ENCODE results near the gene ACAD9. TPM values are rescaled to one million over a fixed set of nuclear protein-coding genes. Genes with fewer than 3 reads are reported as not detected.

Gene ACAD9
- polyA plus RNA-seq, 1 of the 3 experiments (the other 2 are of a cell fraction), result 41.9 TPM

DNA sequence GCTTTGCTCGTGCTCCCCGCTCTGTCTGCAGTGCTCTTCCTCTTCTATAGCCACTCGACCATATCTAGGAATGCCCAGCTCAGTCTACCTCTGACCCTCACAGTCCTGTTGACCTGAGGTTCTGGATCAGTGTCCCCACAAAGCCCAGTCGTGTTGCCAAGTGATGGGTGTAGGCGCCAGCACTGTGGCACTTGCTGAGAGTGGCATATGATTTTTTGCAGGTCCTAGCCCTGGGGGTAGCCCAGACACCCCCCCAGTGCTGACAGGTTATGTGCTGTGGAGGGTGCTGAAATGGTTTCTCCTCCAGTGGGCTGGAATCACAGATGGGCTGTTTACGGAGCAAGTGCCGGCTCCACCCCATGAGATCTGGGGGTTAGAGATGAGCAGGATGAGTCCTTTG lies 32.5 kb downstream of the ACAD9 start:
- DNase-seq, result no peak
- Histone ChIP-seq H3K27ac (ENCODE audit: low read depth in 2 of 2, low read length in 1 of 2) (no peak overlapping the region), H3K36me3 (replicated peaks in 1 of 2; ENCODE audit: control insufficient read depth in 1 of 2, insufficient read depth in 2 of 2, low read length in 1 of 2) (peaks cover 11 to 84% of the 10 kb centered on the region in 2 experiments), H3K4me2 (no peak overlapping the region), H3F3A (replicated peaks; ENCODE audit: insufficient read depth) (no peaks in the 10 kb centered on the region), H3K4me3 (ENCODE audit: low read depth in 2 of 2, low read length in 1 of 2) (no peak overlapping the region), H3K9me2 (no peaks in the 10 kb centered on the region), H3K9me3 (no peaks in the 10 kb centered on the region), H4K20me1 (ENCODE audit: insufficient read depth) (no peaks in the 10 kb centered on the region), H2AFZ (ENCODE audit: low read depth) (no peak overlapping the region), H3K27me3 (ENCODE audit: insufficient read depth) (no peaks in the 10 kb centered on the region), H3K4me1 (ENCODE audit: control insufficient read depth in 1 of 2, insufficient read depth in 2 of 2, low read depth in 1 of 2, low read length in 1 of 2) (no peaks in the 10 kb centered on the region), H3K79me2 (ENCODE audit: insufficient read depth) (no peaks in the 10 kb centered on the region), H3K9ac (no peak overlapping the region)
- 92% methylated on average over 7 of the region's 7 CpGs for WGBS (ENCODE audit: low lambda C conversion rate)
- ChIA-PET POLR2A (no interaction called here), CTCF (no interaction called here)
- TF ChIP-seq, protein P1, sequence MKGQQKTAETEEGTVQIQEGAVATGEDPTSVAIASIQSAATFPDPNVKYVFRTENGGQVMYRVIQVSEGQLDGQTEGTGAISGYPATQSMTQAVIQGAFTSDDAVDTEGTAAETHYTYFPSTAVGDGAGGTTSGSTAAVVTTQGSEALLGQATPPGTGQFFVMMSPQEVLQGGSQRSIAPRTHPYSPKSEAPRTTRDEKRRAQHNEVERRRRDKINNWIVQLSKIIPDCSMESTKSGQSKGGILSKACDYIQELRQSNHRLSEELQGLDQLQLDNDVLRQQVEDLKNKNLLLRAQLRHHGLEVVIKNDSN (IDR thresholded peaks at IDR 0.05; ENCODE audit: borderline replicate concordance, low read depth), result no peak
- TF ChIP-seq FOXJ3 (CRISPR knock-in tag; IDR thresholded peaks at IDR 0.05) (no peak), RFX5 (IDR thresholded peaks at IDR 0.05; ENCODE audit: low read length) (no peak), ELF1 (IDR thresholded peaks at IDR 0.05) (no peak), MEF2A (IDR thresholded peaks at IDR 0.05; ENCODE audit: borderline replicate concordance, low read depth) (no peak), NRF1 (IDR thresholded peaks at IDR 0.05; ENCODE audit: low read depth, low read length) (no peak), POLR2AphosphoS5 (IDR thresholded peaks at IDR 0.05; ENCODE audit: low read depth, low read length) (no peak), JUND (IDR thresholded peaks at IDR 0.05) (no peak), EZH2phosphoT487 (IDR thresholded peaks at IDR 0.05; ENCODE audit: borderline replicate concordance, low read depth) (no peak)
- TF ChIP-seq, protein P2, sequence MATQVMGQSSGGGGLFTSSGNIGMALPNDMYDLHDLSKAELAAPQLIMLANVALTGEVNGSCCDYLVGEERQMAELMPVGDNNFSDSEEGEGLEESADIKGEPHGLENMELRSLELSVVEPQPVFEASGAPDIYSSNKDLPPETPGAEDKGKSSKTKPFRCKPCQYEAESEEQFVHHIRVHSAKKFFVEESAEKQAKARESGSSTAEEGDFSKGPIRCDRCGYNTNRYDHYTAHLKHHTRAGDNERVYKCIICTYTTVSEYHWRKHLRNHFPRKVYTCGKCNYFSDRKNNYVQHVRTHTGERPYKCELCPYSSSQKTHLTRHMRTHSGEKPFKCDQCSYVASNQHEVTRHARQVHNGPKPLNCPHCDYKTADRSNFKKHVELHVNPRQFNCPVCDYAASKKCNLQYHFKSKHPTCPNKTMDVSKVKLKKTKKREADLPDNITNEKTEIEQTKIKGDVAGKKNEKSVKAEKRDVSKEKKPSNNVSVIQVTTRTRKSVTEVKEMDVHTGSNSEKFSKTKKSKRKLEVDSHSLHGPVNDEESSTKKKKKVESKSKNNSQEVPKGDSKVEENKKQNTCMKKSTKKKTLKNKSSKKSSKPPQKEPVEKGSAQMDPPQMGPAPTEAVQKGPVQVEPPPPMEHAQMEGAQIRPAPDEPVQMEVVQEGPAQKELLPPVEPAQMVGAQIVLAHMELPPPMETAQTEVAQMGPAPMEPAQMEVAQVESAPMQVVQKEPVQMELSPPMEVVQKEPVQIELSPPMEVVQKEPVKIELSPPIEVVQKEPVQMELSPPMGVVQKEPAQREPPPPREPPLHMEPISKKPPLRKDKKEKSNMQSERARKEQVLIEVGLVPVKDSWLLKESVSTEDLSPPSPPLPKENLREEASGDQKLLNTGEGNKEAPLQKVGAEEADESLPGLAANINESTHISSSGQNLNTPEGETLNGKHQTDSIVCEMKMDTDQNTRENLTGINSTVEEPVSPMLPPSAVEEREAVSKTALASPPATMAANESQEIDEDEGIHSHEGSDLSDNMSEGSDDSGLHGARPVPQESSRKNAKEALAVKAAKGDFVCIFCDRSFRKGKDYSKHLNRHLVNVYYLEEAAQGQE (IDR thresholded peaks at IDR 0.05; ENCODE audit: low read depth, low read length), result no peak

DNA sequence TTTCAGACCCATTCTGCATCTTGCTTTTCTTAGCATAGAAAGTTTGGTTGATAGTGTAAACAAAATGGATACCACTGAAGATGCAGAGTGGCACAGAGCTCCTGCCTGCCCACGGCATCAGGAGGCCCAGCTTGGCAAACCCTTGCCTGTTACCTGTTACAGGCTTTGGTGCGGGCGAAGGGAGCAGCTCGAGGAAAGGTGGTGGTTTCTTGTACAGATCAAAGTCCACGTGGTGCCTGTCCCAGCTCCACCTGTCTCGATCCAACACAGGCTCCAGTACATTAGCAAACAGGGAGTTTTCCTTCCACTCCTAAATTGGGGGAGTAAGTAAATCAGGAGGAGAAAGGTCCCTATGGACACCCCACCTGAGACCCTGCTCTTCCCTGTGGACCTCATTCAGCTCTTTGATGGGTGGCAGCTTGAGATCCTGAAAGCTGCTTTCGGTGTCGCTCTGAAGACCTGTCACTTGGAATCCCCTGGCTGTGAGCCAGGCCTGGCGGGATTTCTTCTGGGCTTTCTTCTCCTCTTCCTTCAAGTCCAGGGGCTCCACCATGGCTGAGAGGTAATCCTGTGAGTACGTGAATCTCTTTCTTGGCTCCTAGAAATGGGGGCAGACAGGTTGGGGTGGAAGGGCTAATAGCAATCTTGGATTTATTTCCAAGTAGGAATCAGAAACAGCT lies 35.7 kb downstream of the ACAD9 start:
- Histone ChIP-seq H3K4me3 (ENCODE audit: low read depth in 2 of 2, low read length in 1 of 2) (no peak overlapping the region), H2AFZ (ENCODE audit: low read depth) (no peak overlapping the region), H3K27ac (ENCODE audit: low read depth in 2 of 2, low read length in 1 of 2) (no peak overlapping the region), H3K9me3 (no peaks in the 10 kb centered on the region), H3K27me3 (ENCODE audit: insufficient read depth) (no peaks in the 10 kb centered on the region), H3K4me1 (ENCODE audit: control insufficient read depth in 1 of 2, insufficient read depth in 2 of 2, low read depth in 1 of 2, low read length in 1 of 2) (no peaks in the 10 kb centered on the region), H3F3A (replicated peaks; ENCODE audit: insufficient read depth) (no peaks in the 10 kb centered on the region), H3K4me2 (no peak overlapping the region), H3K79me2 (ENCODE audit: insufficient read depth) (no peaks in the 10 kb centered on the region), H3K9me2 (no peaks in the 10 kb centered on the region), H3K9ac (no peak overlapping the region), H3K36me3 (replicated peaks in 1 of 2; ENCODE audit: control insufficient read depth in 1 of 2, insufficient read depth in 2 of 2, low read length in 1 of 2) (peaks cover 28 to 57% of the 10 kb centered on the region in 2 experiments), H4K20me1 (ENCODE audit: insufficient read depth) (no peaks in the 10 kb centered on the region)
- DNase-seq, result no peak
- 93% methylated on average over 8 of the region's 10 CpGs for WGBS (ENCODE audit: low lambda C conversion rate)
- ChIA-PET CTCF (interaction anchor here (0.6 to 1.4 kb wide), 3 partner anchors 55 to 965 kb away, joined by 3 to 6 read pairs (median 3); no protein-coding TSS in a partner anchor), POLR2A (interaction anchor here (0.7 kb wide), 1 partner anchor 16 kb away, joined by 5 read pairs; no protein-coding TSS in a partner anchor)
- TF ChIP-seq, protein P1 (IDR thresholded peaks at IDR 0.05; ENCODE audit: borderline replicate concordance, low read depth), result no peak
- TF ChIP-seq GABPA (IDR thresholded peaks at IDR 0.05; ENCODE audit: low read depth) (no peak), GATA2 (CRISPR knock-in tag; IDR thresholded peaks at IDR 0.05) (no peak), ELF1 (IDR thresholded peaks at IDR 0.05) (no peak), NRF1 (IDR thresholded peaks at IDR 0.05; ENCODE audit: low read depth, low read length) (no peak), EZH2phosphoT487 (IDR thresholded peaks at IDR 0.05; ENCODE audit: borderline replicate concordance, low read depth) (no peak), TEAD4 (IDR thresholded peaks at IDR 0.05; ENCODE audit: borderline replicate concordance, insufficient read depth) (no peak), SMC3 (IDR thresholded peaks at IDR 0.05; ENCODE audit: low read depth, low read length) (no peak), YY1 (IDR thresholded peaks at IDR 0.05; ENCODE audit: low read depth) (no peak)
- TF ChIP-seq, protein P3, sequence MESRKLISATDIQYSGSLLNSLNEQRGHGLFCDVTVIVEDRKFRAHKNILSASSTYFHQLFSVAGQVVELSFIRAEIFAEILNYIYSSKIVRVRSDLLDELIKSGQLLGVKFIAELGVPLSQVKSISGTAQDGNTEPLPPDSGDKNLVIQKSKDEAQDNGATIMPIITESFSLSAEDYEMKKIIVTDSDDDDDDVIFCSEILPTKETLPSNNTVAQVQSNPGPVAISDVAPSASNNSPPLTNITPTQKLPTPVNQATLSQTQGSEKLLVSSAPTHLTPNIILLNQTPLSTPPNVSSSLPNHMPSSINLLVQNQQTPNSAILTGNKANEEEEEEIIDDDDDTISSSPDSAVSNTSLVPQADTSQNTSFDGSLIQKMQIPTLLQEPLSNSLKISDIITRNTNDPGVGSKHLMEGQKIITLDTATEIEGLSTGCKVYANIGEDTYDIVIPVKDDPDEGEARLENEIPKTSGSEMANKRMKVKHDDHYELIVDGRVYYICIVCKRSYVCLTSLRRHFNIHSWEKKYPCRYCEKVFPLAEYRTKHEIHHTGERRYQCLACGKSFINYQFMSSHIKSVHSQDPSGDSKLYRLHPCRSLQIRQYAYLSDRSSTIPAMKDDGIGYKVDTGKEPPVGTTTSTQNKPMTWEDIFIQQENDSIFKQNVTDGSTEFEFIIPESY (IDR thresholded peaks at IDR 0.05; ENCODE audit: borderline replicate concordance, low read depth), result no peak

All from SK-N-SH (cell line).